Neutrophil (primary cell): ENCODE measurements around the gene TJP1.

Experiments
- H3K27ac ChIP-seq: fragments of 200-600 bp; sonication (generic); 2 replicates; pipeline ENCODE4 v1.5.1; 2016; ENCODE audit warnings: mild to moderate bottlenecking, moderate library complexity
- H3K27me3 ChIP-seq: fragments of 200-600 bp; sonication (generic); 2 replicates; pipeline ENCODE4 v1.6.0; 2016; ENCODE audit warnings: mild to moderate bottlenecking
- H3K36me3 ChIP-seq: fragments of 200-600 bp; sonication (generic); 2 replicates; pipeline ENCODE4 v1.5.1; 2017
- H3K4me1 ChIP-seq, 2 experiments: fragments of 200-600 bp in 1 of 2; sonication (generic) in 1 of 2; 1 replicate in 1 of 2; 2 replicates in 1 of 2; pipeline versions ENCODE4 v1.5.1 to v1.6.1; 2013 to 2016; ENCODE audit warnings: low read depth in 1 of 2, low read length in 1 of 2, mild to moderate bottlenecking in 1 of 2, moderate library complexity in 1 of 2; ENCODE audit not compliant: control insufficient read depth in 1 of 2, insufficient read depth in 1 of 2
- H3K4me3 ChIP-seq, 2 experiments: fragments of 200-600 bp in 1 of 2; sonication (generic) in 1 of 2; 1 replicate in 1 of 2; 2 replicates in 1 of 2; pipeline ENCODE4 v1.5.1; 2013 to 2016; ENCODE audit warnings: low read depth in 1 of 2, low read length in 1 of 2, mild to moderate bottlenecking in 1 of 2, moderate library complexity in 1 of 2
- H3K9me3 ChIP-seq: fragments of 200-600 bp; sonication (generic); 2 replicates; pipeline ENCODE4 v1.5.1; 2016
- TF ChIP-seq, protein P1 (sequence below): fragments of 200-600 bp; sonication (generic); IDR thresholded peaks from 2 replicates; pipeline ENCODE4 v1.5.1; 2016; ENCODE audit warnings: antibody characterized with exemption

The TJP1 gene

DNA sequence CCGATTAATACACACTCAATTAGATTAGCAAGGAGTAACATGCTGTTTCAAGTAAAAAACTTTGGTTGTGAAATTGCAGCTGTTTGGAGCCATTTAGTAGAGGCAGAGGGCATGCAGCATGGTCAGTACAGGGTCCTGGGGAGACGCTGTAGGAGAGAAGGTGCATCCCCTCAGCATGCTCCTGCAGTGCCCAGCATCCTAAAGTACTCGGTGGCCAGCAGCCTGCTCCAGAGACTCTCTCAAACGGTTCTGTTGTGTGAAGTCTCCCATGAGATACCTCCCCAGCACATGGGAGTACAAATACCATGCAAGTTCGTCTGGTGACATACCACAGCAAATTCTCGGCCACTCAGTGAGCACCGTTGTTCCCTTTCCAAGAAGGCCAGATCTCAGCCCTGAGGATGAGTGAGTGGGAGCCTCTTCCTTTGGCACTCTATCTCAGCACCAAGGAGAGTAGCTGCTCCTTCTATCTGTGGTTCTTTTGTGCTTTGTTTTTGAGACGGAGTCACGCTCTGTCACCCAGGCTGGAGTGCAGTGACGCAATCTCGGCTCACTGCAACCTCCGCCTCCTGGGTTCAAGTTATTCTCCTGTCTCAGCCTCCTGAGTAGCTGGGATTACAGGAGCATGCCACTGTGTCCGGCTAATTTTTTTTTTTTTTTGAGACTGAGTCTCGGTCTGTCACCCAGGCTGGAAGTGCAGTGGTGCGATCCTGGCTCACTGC, 72.7 kb downstream of the TJP1 start:
- H3K4me3 ChIP-seq: no peak overlapping the region
- no peaks in the 10 kb centered on the region for H3K4me1 ChIP-seq
- H3K27ac ChIP-seq: no peak overlapping the region
- H3K9me3 ChIP-seq: no peaks in the 10 kb centered on the region
- H3K27me3 ChIP-seq: no peaks in the 10 kb centered on the region
- H3K36me3 ChIP-seq: no peaks in the 10 kb centered on the region
- TF ChIP-seq, protein P1, sequence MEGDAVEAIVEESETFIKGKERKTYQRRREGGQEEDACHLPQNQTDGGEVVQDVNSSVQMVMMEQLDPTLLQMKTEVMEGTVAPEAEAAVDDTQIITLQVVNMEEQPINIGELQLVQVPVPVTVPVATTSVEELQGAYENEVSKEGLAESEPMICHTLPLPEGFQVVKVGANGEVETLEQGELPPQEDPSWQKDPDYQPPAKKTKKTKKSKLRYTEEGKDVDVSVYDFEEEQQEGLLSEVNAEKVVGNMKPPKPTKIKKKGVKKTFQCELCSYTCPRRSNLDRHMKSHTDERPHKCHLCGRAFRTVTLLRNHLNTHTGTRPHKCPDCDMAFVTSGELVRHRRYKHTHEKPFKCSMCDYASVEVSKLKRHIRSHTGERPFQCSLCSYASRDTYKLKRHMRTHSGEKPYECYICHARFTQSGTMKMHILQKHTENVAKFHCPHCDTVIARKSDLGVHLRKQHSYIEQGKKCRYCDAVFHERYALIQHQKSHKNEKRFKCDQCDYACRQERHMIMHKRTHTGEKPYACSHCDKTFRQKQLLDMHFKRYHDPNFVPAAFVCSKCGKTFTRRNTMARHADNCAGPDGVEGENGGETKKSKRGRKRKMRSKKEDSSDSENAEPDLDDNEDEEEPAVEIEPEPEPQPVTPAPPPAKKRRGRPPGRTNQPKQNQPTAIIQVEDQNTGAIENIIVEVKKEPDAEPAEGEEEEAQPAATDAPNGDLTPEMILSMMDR: no peak

DNA sequence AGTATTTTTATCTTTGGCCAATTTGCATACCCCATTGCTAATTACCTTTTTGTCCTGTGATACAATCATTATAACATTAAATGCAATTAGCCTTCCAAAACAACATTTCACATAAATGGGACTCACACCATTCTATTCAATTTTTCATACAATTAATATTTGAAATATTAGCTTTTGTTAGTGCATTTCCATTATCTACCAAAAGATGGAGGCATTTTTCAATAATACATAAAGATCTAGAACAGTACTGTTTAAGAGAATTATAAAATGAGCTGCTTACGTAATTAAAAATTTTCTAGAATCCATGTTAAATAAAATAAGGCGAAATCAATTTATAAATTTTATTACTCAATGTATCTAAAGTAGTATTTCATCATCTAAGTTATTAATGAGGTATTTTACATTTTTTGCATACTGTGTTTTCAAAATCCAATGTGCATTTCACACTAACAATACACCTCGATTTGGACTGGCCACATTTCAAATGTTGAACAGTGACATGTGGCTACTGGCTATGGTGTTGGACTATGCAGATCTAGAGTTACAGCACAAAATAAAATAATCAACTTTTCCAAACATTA, 74.3 kb downstream of the TJP1 start:
- H3K9me3 ChIP-seq: no peaks in the 10 kb centered on the region
- no peaks in the 10 kb centered on the region for H3K4me1 ChIP-seq
- H3K36me3 ChIP-seq: no peaks in the 10 kb centered on the region
- TF ChIP-seq, protein P1: no peak
- H3K27me3 ChIP-seq: no peaks in the 10 kb centered on the region
- H3K27ac ChIP-seq: no peak overlapping the region
- H3K4me3 ChIP-seq: no peak overlapping the region

DNA sequence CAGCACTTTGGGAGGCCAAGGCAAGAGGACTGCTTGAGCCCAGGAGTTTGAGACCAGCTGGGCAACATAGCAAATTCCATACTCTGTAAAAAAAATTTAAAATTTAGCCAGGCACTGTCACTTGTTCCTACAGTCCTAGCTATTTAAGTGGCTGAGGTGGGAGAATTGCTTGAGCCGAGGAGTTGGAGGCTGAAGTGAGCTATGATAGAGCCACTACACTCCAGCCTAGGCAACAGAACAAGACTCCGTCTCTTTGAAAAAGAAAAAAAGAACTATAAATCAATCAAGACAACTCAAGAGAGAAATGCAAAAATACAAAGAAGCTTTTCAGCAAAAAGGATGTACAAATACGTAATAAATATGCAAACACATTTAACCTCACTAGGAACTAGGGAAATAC, 78.8 kb downstream of the TJP1 start:
- TF ChIP-seq, protein P1: no peak
- Histone ChIP-seq H3K9me3 (no peaks in the 10 kb centered on the region), H3K36me3 (no peaks in the 10 kb centered on the region)

DNA sequence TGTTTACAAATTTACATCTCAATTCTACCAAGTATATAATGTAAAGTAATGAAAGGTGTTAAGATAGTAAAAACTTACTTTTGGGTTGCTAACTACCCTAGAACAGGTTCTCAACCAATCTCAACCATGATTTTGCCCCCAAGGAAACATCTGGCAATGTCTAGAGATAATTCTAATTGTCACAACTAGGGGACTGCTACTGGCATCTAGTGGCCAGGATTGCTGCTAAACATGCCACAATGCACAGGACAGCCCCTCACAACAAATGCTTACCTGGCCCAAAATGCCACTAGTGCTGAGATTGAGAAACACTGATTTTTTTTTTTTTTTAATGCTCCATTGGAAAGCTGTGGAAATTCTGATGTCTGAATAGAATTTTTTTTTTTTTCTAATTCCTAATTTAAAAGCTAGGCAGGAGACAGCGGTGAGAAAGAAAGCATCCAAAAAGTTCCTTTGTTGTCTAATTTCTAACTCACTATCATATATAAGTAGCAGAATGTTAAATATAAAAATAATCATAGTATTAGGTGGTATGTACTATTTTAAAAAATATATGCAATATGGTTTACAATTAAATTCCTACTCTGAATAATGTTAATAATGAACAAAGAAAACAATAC, 81.5 kb downstream of the TJP1 start:
- Histone ChIP-seq H3K4me1 (no peaks in the 10 kb centered on the region), H3K27me3 (no peaks in the 10 kb centered on the region), H3K9me3 (no peaks in the 10 kb centered on the region), H3K36me3 (no peaks in the 10 kb centered on the region), H3K27ac (no peak overlapping the region), H3K4me3 (no peak overlapping the region)
- TF ChIP-seq, protein P1: no peak

More for the DNA sequence above, 78.8 kb downstream of the TJP1 start:
- Histone ChIP-seq H3K27me3 (no peaks in the 10 kb centered on the region), H3K4me1 (no peaks in the 10 kb centered on the region), H3K4me3 (no peak overlapping the region), H3K27ac (no peak overlapping the region)

DNA sequence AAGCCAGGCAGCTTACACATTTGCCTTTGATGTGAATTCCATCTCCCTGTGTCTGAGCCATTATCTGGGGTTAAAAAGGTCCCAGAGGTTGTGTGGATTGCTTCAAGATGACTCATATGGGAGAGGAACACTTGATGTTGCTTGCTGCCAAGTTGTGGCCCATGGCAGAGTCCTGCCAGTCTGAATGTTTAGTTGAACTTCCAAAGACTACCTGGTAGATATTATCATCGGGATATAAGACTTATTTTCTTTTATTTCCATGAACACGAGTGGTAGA, 85.6 kb downstream of the TJP1 start:
- no peaks in the 10 kb centered on the region for H3K9me3 ChIP-seq
- H3K27ac ChIP-seq: no peak overlapping the region
- H3K4me1 ChIP-seq: no peaks in the 10 kb centered on the region
- H3K27me3 ChIP-seq: no peaks in the 10 kb centered on the region
- H3K36me3 ChIP-seq: no peaks in the 10 kb centered on the region
- TF ChIP-seq, protein P1: no peak
- H3K4me3 ChIP-seq: no peak overlapping the region
